ENCODE results near the gene LMNTD2.
A peak's percentile ranks its signal among the peaks of the same experiment; 100 is the strongest.

Gene LMNTD2, protein sequence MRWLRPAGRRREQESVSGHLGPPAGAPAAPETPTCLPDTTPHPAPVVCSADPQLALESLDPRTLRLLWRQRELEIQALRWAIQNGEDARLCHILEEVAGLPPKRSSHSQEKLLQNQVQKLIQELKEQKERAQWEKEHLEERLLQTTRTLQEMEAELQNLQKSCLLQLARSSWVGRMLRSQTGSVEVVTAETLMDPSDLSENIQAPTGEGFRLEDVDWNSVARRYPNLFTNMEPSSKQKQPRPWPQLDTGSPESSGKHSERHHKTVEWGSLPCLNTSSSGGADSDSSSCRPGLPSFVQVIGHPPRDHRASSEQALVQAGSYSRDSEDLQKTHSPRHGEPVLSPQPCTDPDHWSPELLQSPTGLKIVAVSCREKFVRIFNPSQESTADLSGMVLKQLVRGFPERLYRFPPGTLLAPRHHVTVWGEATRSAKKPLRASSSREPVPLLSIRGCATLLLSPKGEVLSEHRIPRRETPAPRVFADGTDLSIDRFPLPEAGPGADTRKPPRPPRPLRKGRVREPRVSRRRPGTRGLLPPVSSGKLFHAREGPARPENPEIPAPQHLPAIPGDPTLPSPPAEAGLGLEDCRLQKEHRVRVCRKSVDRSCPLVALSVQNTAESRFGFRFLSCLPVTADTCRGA

GRCh38 chr11:560305-561147 is at the start of gene LMNTD2, which contains the start of gene RASSF7:
TSS of gene LMNTD2 (minus strand) at chr11:560738. CDS start at chr11:560716, 22 bp downstream.
TSS of gene RASSF7 (plus strand) at chr11:560970. CDS start at chr11:561769, 799 bp downstream.
- FAIRE-seq (peak; percentile 95), DNase-seq (ENCODE audit: insufficient read length, low spot score) (peak; percentile 94)

GRCh38 chr11:609341-609811 is 48.8 kb upstream of the LMNTD2 start:
- DNase-seq (ENCODE audit: insufficient read length, low spot score), result no peak
- no peak for FAIRE-seq

DNA sequence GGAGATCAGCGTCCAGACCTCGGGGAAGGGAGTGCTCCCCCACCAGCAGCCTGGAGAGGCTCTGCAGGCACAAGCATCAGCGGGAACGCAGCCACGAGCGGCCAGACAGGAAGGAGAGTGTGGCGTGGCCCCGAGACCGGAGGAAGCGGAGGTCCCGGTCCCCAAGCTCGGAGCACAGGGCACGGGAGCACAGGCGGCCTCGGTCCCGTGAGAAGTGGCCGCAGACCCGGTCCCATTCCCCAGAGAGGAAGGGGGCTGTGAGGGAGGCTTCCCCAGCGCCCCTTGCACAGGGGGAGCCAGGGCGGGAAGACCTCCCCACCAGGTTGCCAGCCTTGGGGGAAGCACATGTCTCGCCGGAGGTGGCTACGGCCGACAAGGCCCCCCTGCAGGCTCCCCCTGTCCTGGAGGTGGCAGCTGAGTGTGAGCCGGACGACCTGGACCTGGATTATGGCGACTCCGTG is 48.3 kb upstream of the LMNTD2 start:
- no peak for DNase-seq (ENCODE audit: insufficient read length, low spot score)
- no peak for FAIRE-seq

- FAIRE-seq (no peak), DNase-seq (ENCODE audit: insufficient read length, low spot score) (no peak)
Observed at GRCh38 chr11:607971-608659, 47.6 kb upstream of the LMNTD2 start.

DNA sequence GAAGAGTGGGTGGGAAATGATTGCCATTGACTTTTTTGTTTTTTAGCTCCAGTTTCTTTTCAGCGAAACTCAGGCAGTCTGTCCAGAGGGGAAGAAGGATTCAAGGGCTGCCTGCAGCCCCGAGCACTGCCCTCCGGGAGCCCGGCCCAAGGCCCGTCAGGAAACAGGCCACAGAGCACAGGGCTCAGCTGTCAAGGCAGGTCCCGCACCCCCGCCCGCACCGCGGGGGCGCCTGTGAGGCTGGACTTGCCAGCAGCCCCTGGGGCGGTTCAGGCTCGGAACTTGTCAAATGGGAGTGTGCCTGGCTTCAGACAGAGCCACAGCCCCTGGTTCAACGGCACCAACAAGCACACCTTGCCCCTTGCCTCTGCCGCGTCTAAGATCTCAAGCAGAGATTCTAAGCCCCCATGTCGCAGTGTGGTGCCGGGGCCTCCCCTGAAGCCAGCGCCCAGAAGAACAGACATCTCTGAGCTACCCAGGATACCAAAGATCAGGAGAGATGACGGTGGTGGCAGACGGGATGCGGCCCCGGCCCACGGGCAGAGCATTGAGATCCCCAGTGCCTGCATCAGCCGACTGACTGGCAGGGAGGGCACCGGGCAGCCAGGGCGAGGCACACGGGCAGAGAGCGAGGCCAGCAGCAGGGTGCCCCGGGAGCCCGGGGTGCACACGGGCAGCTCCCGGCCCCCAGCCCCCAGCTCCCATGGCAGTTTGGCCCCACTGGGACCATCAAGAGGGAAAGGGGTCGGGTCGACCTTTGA is 46.7 kb upstream of the LMNTD2 start:
- no peak for DNase-seq (ENCODE audit: insufficient read length, low spot score)
- no peak for FAIRE-seq

DNA sequence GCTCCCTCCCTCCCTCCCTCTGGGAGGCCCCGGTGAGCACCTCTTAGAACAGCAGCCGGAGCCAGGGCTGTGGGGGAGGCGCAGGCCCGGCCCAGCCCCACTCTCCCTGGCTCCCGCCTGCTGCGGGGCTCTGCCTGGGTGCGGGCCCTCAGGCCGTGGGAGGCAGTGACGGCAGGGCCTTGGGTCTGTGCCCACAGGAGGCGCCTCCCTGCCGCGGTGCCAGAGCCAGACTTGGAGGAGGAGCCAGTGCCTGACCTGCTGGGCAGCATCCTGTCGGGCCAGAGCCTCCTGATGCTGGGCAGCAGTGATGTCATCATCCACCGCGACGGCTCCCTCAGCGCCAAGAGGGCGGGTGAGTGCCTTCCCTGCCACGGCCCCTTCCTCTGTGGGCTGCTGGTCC is 45.7 kb upstream of the LMNTD2 start:
- no peak for DNase-seq (ENCODE audit: insufficient read length, low spot score)
- FAIRE-seq, result no peak

DNA sequence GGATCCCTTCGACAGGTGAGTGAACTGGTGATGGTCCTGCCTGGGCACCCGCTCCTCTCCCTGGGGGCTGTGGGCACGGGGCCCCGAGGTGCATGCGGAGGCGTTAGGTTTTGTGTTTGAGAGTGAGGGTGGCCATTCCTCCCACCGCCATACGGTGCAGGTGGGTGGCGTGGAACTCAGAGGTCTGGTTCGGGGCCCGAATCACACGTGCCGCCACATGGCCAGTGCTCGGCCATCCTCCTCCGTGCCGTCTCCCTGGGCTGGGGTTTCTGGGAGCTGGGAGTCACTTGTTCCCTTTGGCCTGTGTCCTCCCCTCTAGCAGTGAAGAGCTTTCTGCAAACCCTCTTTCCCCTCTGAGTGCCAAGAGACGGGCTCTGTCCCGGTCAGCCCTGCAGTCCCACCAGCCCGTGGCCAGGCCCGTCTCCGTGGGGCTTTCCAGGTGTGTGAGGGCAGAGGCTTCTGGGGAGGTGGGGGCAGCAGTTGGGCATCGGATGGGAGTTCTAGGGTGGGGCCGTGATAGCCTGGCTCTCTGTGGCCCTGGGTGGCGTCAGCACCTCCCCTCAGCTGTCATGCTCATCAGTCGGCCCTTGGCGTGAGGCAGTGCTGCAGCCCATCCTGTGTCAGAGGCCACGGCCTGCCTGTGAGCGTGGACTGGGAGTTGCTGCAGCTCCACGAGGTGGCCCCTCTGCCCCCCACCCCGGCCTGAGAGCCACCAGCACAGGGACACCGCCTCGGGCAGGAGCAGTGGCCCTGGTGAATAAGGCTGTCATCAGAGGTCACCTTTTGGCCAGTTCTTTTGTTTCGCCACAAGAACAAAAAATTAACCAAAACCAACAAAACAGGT is 45.0 kb upstream of the LMNTD2 start:
- FAIRE-seq, result no peak
- no peak for DNase-seq (ENCODE audit: insufficient read length, low spot score)

GRCh38 chr11:603154-603553 is 42.6 kb upstream of the LMNTD2 start:
- DNase-seq (ENCODE audit: insufficient read length, low spot score), result no peak
- no peak for FAIRE-seq

DNA sequence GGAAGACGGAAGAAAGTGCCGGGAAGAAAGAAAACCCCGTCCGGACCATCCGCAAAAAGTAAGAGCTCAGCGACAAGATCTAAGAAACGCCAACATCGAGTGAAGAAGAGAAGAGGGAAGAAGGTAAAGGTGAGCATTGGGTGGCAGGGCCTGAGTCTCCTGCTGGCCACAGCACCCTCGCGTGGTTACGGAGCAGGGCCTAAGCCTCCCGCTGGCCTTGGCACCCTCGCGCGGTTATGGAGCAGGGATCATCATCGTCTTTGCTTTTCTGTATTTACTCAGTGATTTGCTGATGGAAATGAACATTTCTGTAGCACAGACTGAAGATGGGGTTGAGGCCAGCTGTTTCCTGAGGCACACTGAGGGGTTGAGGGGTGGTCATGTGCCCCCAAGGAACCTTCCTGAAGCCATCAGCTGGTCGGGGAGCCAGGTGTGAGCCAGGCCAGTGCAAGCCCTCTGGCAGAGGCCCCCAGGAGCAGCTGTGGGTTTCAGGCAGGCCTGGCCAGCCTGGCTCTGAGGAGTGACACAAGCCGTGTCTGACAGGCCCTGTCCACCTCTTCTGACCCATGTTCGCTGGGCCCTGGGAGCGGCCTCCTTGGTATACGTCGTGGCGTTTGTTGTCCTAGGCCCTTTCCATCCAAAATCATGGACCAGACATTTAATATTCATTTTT is 41.2 kb upstream of the LMNTD2 start:
- FAIRE-seq (no peak), DNase-seq (ENCODE audit: insufficient read length, low spot score) (no peak)

DNA sequence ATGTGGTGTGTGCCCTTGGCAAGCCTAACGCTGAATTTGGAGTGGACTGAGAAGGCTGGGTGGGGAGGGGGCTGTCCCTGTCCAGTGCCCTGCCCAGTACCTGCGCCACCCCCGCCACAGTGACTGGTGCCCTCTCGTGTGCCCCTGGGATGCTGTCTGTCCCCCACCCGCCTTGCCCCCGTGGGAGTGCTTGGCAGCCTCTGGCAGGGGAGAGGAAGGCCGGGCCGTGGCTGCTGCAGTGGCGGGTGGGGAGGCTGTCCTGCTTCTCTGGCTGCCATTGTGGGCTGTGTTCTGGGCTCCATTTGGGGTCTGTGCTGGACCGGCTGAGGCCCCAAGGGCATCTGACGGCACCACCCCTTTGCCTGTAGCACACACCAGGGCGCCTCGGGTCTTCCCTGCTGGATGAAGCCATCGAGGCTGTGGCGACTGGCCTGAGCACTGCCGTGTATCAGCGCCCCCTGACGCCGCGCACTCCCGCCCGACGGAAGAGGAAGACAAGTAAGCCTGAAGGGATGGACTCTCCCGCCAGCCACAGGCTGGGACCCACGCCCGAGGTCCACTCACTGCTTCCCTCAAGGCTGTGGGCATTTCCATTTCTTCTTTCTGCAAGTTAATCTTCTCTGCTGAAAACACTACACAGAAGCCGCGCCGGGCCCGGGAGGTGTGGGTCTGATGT is 37.6 kb upstream of the LMNTD2 start:
- FAIRE-seq, result no peak
- no peak for DNase-seq (ENCODE audit: insufficient read length, low spot score)

- DNase-seq (ENCODE audit: insufficient read length, low spot score), result no peak
- FAIRE-seq, result no peak
Observed at GRCh38 chr11:597166-597725, 36.7 kb upstream of the LMNTD2 start.

- no peak for FAIRE-seq
- no peak for DNase-seq (ENCODE audit: insufficient read length, low spot score)
Observed at GRCh38 chr11:596374-596773, 35.8 kb upstream of the LMNTD2 start.

- DNase-seq (ENCODE audit: insufficient read length, low spot score), result no peak
- FAIRE-seq, result no peak
Observed at GRCh38 chr11:595400-595799, 34.9 kb upstream of the LMNTD2 start.

DNA sequence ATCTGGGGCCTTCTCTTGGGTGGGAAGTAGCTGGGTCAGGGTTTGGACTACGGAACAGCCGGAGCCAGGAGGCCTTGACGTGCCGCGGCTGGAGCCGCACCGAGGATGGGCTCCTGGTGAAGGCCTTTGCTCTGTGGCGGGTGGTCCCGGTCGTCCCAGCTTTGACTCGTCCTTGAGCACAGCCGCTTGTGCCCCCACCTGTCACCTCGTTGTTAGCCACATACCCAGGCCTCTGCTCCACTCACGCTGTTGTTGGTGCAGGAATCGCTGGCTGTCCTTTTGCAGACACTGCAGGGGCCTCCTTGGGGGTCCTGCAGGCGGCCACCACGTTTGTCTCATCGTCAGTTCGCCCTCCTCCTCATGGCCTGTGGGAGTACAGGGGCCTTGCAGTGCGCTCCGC is 32.8 kb upstream of the LMNTD2 start:
- FAIRE-seq (no peak), DNase-seq (ENCODE audit: insufficient read length, low spot score) (no peak)

DNA sequence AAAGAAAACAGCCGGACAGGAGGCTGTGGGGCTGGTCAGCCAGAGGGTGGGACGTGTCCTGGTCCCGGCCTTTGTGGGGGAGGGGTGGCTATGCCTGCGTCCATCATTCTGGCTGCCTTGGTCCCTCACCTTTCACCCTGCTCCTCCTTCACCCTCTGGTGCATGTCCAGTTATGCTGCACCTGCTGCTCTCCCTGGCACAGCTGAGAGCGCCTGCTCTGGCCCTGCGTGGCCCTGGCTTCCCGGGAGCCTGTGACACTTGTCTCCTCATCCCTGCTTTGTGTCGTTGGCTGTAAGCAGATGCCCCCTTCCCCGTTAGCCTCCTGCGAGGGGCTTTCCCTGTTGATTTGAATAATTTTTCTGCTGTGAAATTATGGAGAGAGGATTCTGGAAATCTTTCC is 32.4 kb upstream of the LMNTD2 start:
- DNase-seq (ENCODE audit: insufficient read length, low spot score) (no peak), FAIRE-seq (no peak)

DNA sequence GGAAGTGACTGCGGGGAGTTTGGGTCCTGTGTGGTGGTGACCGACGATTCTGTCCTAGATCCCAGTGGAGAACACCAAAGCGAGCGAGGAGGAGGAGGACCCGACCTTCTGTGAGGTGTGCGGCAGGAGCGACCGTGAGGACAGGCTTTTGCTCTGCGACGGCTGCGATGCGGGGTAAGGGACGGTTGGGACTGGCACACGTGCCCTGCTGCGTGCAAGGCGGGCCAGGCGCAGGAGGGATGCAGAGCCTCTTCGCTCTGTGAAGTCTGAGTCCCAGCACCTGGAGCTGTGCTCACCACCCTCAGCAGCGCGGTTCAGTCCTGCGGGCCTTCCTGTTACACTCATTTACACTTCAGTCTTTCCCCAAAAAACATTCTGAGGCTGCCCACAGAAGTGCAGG is 32.0 kb upstream of the LMNTD2 start:
- peak; percentile 31 for FAIRE-seq
- no peak for DNase-seq (ENCODE audit: insufficient read length, low spot score)

DNA sequence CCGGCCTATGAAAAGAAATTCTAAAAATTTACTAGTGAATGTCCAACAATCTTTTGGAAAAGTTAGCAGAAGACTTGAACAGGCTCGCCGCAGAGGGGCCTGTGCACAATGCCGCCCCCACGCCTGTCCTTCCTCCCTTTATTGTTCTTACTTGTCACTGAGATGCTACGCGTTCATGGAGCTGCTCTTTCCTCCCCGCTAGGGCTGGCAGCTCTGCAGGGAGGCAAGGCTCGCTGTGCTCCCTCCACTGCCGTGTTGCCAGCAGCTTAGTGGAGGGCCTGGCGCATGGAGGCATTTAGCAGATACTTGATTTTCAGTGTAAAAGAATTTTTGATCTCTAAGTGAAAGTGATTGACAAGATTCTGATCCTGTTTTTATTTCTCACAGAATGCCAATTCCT is 30.5 kb upstream of the LMNTD2 start:
- DNase-seq (ENCODE audit: insufficient read length, low spot score) (no peak), FAIRE-seq (no peak)

Data from HTR-8/SVneo (cell line).